ENCODE data around the gene TMEM121.

- TF ChIP-seq, protein P1, sequence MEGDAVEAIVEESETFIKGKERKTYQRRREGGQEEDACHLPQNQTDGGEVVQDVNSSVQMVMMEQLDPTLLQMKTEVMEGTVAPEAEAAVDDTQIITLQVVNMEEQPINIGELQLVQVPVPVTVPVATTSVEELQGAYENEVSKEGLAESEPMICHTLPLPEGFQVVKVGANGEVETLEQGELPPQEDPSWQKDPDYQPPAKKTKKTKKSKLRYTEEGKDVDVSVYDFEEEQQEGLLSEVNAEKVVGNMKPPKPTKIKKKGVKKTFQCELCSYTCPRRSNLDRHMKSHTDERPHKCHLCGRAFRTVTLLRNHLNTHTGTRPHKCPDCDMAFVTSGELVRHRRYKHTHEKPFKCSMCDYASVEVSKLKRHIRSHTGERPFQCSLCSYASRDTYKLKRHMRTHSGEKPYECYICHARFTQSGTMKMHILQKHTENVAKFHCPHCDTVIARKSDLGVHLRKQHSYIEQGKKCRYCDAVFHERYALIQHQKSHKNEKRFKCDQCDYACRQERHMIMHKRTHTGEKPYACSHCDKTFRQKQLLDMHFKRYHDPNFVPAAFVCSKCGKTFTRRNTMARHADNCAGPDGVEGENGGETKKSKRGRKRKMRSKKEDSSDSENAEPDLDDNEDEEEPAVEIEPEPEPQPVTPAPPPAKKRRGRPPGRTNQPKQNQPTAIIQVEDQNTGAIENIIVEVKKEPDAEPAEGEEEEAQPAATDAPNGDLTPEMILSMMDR (conservative IDR thresholded peaks at IDR 0.05; ENCODE audit: low read depth, low read length): no peak
- TF ChIP-seq EZH2 (IDR thresholded peaks at IDR 0.05; ENCODE audit: low read length, unreplicated experiment): no peak
Observed at GRCh38 chr14:105534586-105534985, 8.2 kb downstream of the TMEM121 start.

Data from PC-3 (cell line).